Measurements from ENCODE around the gene PCDHB3. TPM values are rescaled to one million over a fixed set of nuclear protein-coding genes. Genes with fewer than 3 reads are reported as not detected.

PCDHB3 gene
- total RNA-seq: 1 to 10 TPM in 5 of 6 donors, under 1 TPM in 1; 0.39 to 4.2 (median 1.7) TPM

DNA sequence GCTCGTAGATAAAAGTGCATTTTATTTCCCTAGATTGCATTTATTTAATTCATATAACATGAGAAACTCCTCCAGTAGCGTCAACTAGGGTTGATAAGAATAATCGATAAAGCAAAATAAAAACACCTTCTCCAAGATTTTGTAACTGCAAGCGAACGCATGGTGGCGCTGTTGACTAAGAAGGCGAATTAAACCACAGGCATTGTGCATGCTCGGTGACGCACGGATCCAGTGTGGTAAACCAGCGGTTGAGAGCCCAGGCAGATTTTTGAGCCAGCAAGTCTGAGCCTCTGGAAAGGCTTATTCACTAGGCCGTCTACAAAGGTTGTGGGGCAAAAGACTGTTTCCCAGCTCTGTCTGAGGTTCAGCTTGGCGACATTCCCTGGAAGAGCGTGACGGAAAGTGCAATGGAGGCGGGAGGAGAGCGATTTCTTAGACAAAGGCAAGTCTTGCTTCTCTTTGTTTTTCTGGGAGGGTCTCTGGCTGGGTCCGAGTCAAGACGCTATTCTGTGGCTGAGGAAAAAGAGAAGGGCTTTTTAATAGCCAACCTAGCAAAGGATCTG is at the start of gene PCDHB3:
PCDHB3 (plus strand) TSS at position 231 of the 563 bp plus-strand sequence; CDS start at position 408, 177 bp downstream.
- H3K36me3 ChIP-seq: no peaks in the 10 kb centered on the region
- no peak within 1 kb of the TSS for H3K27ac ChIP-seq
- H3K9me3 ChIP-seq: peaks cover 3 to 48% (median 23%) of the 10 kb centered on the region in 4 donors
- 20 to 22% methylated on average over 19 of the region's 19 CpGs for WGBS, 2 donors
- no peaks in the 10 kb centered on the region for H3K4me1 ChIP-seq
- ATAC-seq (ENCODE audit: low FRiP score in 2 of 2): peak in 1 of 2 donors; percentile 53
- H3K4me3 ChIP-seq: peak within 1 kb of the TSS in 3 of 4 donors; percentile 4 to 24 (median 18)
- no peak for TF ChIP-seq POLR2A (IDR thresholded peaks at IDR 0.05)
- TF ChIP-seq, protein P1, sequence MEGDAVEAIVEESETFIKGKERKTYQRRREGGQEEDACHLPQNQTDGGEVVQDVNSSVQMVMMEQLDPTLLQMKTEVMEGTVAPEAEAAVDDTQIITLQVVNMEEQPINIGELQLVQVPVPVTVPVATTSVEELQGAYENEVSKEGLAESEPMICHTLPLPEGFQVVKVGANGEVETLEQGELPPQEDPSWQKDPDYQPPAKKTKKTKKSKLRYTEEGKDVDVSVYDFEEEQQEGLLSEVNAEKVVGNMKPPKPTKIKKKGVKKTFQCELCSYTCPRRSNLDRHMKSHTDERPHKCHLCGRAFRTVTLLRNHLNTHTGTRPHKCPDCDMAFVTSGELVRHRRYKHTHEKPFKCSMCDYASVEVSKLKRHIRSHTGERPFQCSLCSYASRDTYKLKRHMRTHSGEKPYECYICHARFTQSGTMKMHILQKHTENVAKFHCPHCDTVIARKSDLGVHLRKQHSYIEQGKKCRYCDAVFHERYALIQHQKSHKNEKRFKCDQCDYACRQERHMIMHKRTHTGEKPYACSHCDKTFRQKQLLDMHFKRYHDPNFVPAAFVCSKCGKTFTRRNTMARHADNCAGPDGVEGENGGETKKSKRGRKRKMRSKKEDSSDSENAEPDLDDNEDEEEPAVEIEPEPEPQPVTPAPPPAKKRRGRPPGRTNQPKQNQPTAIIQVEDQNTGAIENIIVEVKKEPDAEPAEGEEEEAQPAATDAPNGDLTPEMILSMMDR (IDR thresholded peaks at IDR 0.05): peak in 2 of 6 experiments; percentile 18 to 34
- no peak for TF ChIP-seq EP300 (IDR thresholded peaks at IDR 0.05)
- no peak for TF ChIP-seq POLR2AphosphoS5 (IDR thresholded peaks at IDR 0.05)
- peak in 1 of 2 donors; percentile 27 for DNase-seq
- no peaks in the 10 kb centered on the region for H3K27me3 ChIP-seq

DNA sequence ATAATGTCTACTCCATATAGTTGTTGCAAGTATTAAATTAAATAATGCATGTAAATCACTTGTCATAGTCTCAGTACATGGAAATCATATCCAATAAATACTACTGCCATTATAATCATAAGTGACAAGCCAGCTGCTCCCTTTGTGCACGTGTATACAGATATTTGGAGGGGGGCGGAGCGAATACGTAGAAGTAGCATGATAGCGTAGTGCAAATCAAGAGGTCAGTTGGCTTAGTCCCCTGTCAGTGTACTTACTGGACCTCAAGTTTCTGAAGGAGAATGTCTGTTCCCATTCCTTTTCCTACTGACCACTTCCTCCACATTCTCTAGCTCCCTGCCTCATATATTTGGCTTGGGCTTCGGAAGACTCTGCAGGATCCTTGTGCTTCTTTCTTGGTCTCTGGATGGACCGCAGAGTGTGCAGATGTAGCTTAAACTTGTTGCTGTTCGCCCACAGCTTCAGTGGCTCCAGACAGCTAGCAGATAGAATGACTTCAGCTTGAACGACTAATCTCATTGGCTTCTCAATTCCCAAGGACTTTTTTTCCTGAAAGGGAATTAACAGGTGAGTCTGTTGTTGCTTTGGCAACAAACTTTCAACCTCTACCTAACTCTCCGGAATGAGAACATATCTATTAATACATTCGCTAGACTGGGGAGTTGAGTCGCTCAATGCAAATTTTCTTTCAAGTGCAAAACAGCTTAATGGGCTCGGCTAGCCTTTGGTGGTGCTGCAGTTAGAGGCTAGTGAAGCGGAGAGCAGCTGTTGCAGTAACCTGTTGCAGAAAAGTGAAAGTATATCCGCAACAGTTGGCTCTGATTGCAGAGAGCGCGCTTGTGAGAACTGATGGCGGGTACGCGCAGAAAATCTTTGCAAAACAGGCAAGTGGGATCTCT is 49.4 kb upstream of the PCDHB3 start, which contains the start of gene PCDHB1:
PCDHB1 (plus strand) TSS at position 753 of the 899 bp plus-strand sequence; CDS start at position 850, 97 bp downstream.
- DNase-seq (no peak), ATAC-seq (ENCODE audit: low FRiP score in 2 of 2) (peak in 1 of 2 donors; percentile 45)
- Histone ChIP-seq H3K4me3 (peak within 1 kb of the TSS; percentile 37 to 59 (median 52)), H3K9me3 (no peaks in the 10 kb centered on the region), H3K27me3 (no peaks in the 10 kb centered on the region), H3K27ac (no peak within 1 kb of the TSS), H3K4me1 (no peaks in the 10 kb centered on the region), H3K36me3 (no peaks in the 10 kb centered on the region)
- no peak for TF ChIP-seq EP300 (IDR thresholded peaks at IDR 0.05)
- TF ChIP-seq POLR2AphosphoS5 (IDR thresholded peaks at IDR 0.05): no peak
- TF ChIP-seq, protein P1 (IDR thresholded peaks at IDR 0.05): no peak
- no peak for TF ChIP-seq POLR2A (IDR thresholded peaks at IDR 0.05)
- 18 to 19% methylated on average over 20 of the region's 20 CpGs for WGBS, 2 donors

DNA sequence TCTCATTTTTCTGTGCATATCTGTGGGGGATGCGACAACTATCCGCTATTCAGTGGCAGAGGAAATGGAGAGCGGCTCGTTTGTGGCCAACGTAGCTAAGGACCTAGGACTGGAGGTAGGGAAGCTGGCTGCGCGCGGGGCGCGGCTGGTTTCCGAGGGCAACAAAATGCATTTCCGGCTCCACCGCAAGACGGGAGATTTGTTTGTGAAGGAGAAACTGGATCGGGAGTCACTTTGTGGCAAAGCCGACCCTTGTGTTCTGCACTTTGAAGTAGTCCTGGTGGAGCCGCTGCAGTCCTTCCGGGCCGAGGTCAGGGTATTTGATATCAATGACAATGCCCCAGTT is 48.8 kb upstream of the PCDHB3 start:
- no peaks in the 10 kb centered on the region for H3K27me3 ChIP-seq
- DNase-seq (peak in 1 of 2 donors; percentile 86), ATAC-seq (ENCODE audit: low FRiP score in 2 of 2) (peak in 1 of 2 donors; percentile 23)
- peak overlapping the region; percentile 37 to 59 (median 52) for H3K4me3 ChIP-seq
- WGBS, 2 donors: 11 to 14% methylated on average over 18 to 19 of the region's 19 CpGs
- no peaks in the 10 kb centered on the region for H3K36me3 ChIP-seq
- no peak overlapping the region for H3K27ac ChIP-seq
- no peaks in the 10 kb centered on the region for H3K9me3 ChIP-seq
- TF ChIP-seq, protein P1 (IDR thresholded peaks at IDR 0.05): no peak
- no peak for TF ChIP-seq POLR2A (IDR thresholded peaks at IDR 0.05)
- TF ChIP-seq POLR2AphosphoS5 (IDR thresholded peaks at IDR 0.05): no peak
- no peak for TF ChIP-seq EP300 (IDR thresholded peaks at IDR 0.05)
- no peaks in the 10 kb centered on the region for H3K4me1 ChIP-seq

DNA sequence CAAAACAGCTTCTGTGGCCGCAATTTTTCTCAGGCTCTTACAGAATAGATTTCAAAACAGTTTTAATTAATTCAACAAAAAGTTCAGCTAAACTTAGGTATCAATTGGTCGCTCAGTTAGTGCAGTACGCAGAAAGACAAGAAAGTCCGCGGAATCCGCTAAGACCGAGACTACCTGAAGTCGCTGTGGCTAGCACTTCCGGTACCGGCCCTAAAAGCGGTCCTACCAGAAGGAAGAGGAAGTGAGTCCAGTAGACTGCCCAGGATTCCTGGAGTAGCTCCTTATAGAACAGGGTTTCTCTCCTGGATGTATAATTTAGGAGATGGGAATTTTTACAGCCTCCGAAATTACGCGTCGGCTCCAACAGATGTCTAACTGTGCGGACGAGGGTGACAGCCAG is 22.4 kb upstream of the PCDHB3 start:
- no peaks in the 10 kb centered on the region for H3K27me3 ChIP-seq
- no peak for TF ChIP-seq POLR2AphosphoS5 (IDR thresholded peaks at IDR 0.05)
- no peak for TF ChIP-seq EP300 (IDR thresholded peaks at IDR 0.05)
- no peaks in the 10 kb centered on the region for H3K4me1 ChIP-seq
- no peak for DNase-seq
- H3K27ac ChIP-seq: no peak overlapping the region
- no peak for ATAC-seq (ENCODE audit: low FRiP score in 2 of 2)
- no peaks in the 10 kb centered on the region for H3K36me3 ChIP-seq
- peak overlapping the region in 2 of 4 donors; percentile 2 to 27 for H3K4me3 ChIP-seq
- 45 to 51% methylated on average over 17 of the region's 17 CpGs for WGBS, 2 donors
- peaks cover 0 to 15% (median 6%) of the 10 kb centered on the region in 4 donors for H3K9me3 ChIP-seq

DNA sequence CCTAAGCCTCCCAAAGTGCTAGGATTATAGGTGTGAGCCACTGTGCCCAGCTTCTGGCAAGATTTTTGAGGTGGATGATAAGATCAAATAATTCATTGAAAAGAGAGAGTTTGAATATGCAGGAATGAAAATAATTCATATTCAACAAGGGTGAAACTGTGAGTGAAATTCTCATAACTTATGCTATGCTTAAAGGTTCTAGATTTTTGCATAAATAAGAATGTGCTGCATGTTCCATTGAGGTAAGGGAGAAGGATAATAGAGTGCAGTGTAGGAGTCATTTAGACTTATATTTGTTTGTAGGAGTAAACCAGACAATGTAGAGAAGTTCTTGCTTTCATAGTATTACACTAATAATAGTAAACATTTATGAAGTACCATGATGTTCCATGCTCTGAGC is 18.0 kb upstream of the PCDHB3 start:
- Histone ChIP-seq H3K36me3 (no peaks in the 10 kb centered on the region), H3K9me3 (peaks cover 2 to 11% (median 7%) of the 10 kb centered on the region in 4 donors), H3K27me3 (no peaks in the 10 kb centered on the region), H3K4me3 (no peak overlapping the region), H3K27ac (no peak overlapping the region), H3K4me1 (peaks cover 0 to 2% (median 0%) of the 10 kb centered on the region in 4 donors)
- DNase-seq (no peak), ATAC-seq (ENCODE audit: low FRiP score in 2 of 2) (no peak)
- TF ChIP-seq, protein P1 (IDR thresholded peaks at IDR 0.05): no peak
- TF ChIP-seq EP300 (IDR thresholded peaks at IDR 0.05) (no peak), POLR2A (IDR thresholded peaks at IDR 0.05) (no peak), POLR2AphosphoS5 (IDR thresholded peaks at IDR 0.05) (no peak)
